ENCODE results near the gene XDH. TPM values are rescaled to one million over a fixed set of nuclear protein-coding genes. Genes with fewer than 3 reads are reported as not detected.
A peak's percentile ranks its signal among the peaks of the same experiment; 100 is the strongest.

Gene XDH
- total RNA-seq, 4 donors from 2014 or later = 0.76 to 2.1 (median 1.5) TPM

GRCh38 chr2:31406593-31407385 lies 7.8 kb downstream of the XDH start:
- no peak overlapping the region for H3K27ac ChIP-seq
- H3K4me3 ChIP-seq = no peak overlapping the region
- 89% methylated on average over 10 of the region's 10 CpGs for WGBS
- no peak for TF ChIP-seq EP300 (IDR thresholded peaks at IDR 0.05)
- no peak for TF ChIP-seq CTCF (IDR thresholded peaks at IDR 0.05)
- TF ChIP-seq POLR2AphosphoS5 (IDR thresholded peaks at IDR 0.05) = no peak
- TF ChIP-seq POLR2A (IDR thresholded peaks at IDR 0.05) = no peak
- no peaks in the 10 kb centered on the region for H3K4me1 ChIP-seq
- H3K27me3 ChIP-seq = no peaks in the 10 kb centered on the region
- H3K9me3 ChIP-seq = no peaks in the 10 kb centered on the region
- DNase-seq (ENCODE audit: low spot score in 2 of 2) = no peak
- H3K36me3 ChIP-seq = no peaks in the 10 kb centered on the region

GRCh38 chr2:31404827-31405226 lies 9.7 kb downstream of the XDH start:
- WGBS = 88% methylated on average over 4 of the region's 4 CpGs
- H3K27me3 ChIP-seq = no peaks in the 10 kb centered on the region
- H3K4me3 ChIP-seq = no peak overlapping the region
- no peaks in the 10 kb centered on the region for H3K36me3 ChIP-seq
- H3K4me1 ChIP-seq = no peaks in the 10 kb centered on the region
- no peak for TF ChIP-seq CTCF (IDR thresholded peaks at IDR 0.05)
- no peak for TF ChIP-seq EP300 (IDR thresholded peaks at IDR 0.05)
- no peak for TF ChIP-seq POLR2AphosphoS5 (IDR thresholded peaks at IDR 0.05)
- TF ChIP-seq POLR2A (IDR thresholded peaks at IDR 0.05) = no peak
- no peak overlapping the region for H3K27ac ChIP-seq
- DNase-seq (ENCODE audit: low spot score in 2 of 2) = no peak
- no peaks in the 10 kb centered on the region for H3K9me3 ChIP-seq

DNA sequence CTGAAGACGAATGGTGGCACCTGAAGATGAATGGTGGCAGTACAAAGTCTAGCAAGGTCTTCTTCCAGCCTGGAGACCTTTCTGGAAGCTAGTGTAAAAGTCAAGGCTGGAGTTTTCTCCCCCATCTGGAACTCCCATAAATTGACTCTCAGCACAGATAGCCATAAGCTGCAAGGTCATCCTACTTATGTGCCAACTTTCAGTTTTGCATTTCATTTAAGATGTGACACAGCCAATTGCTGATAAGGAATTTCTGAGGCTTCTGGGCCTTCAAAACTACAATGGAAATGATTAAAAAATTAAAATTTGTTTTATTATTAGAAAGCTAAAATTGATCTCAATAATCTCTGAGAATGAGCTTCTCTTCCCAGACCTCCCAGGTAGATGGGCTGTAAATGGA lies 10.2 kb downstream of the XDH start:
- Histone ChIP-seq H3K36me3 (no peaks in the 10 kb centered on the region), H3K27me3 (no peaks in the 10 kb centered on the region), H3K9me3 (no peaks in the 10 kb centered on the region), H3K4me3 (no peak overlapping the region), H3K27ac (no peak overlapping the region), H3K4me1 (no peaks in the 10 kb centered on the region)
- 80% methylated on average over 1 of the region's 1 CpG for WGBS
- TF ChIP-seq EP300 (IDR thresholded peaks at IDR 0.05) (no peak), CTCF (IDR thresholded peaks at IDR 0.05) (no peak), POLR2AphosphoS5 (IDR thresholded peaks at IDR 0.05) (no peak), POLR2A (IDR thresholded peaks at IDR 0.05) (no peak)
- DNase-seq (ENCODE audit: low spot score in 2 of 2) = no peak

DNA sequence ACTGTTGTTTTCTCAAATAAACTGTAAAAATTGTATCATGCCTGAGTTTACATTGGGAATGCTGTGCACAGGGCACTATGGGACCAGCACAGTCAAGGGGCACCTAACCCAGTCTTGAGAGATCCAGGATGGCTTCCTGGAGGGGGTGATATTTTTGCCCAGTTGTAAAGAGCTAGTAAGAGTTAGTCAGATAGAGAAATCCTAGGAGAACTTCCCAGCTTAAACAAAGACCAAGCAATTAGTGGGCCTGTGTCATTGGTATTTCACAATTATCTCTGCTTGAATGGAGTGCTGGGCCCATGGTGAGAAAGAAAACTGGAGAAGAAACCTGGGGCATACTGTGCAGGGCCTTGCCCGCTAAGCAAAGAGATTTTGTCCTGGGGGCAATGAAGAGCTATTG lies 12.2 kb downstream of the XDH start:
- Histone ChIP-seq H3K4me3 (no peak overlapping the region), H3K27ac (no peak overlapping the region), H3K27me3 (no peaks in the 10 kb centered on the region), H3K9me3 (no peaks in the 10 kb centered on the region), H3K36me3 (no peaks in the 10 kb centered on the region), H3K4me1 (no peaks in the 10 kb centered on the region)
- TF ChIP-seq POLR2A (IDR thresholded peaks at IDR 0.05) = no peak
- no peak for TF ChIP-seq CTCF (IDR thresholded peaks at IDR 0.05)
- no peak for TF ChIP-seq EP300 (IDR thresholded peaks at IDR 0.05)
- no peak for TF ChIP-seq POLR2AphosphoS5 (IDR thresholded peaks at IDR 0.05)
- WGBS = 46% methylated on average over 1 of the region's 1 CpG
- DNase-seq (ENCODE audit: low spot score in 2 of 2) = no peak

DNA sequence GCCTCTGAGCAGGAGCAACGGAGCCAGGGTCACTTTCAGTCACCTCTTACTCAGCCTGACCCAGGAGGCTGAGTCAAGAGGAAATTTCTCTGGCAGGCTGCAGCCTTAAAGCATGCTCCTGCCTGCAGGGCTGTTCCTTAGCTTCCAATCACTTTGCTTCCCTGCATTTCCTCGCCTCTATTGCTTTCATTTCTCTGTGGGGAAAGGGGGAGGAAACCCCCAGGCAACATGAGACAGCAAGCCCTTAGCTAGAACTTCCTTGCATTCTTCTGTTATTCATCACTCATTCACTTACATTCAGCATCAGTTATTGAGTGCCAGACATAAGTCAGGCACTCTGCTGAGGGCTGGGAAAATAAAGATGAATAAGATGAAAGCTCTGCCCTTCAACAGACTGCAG lies 13.0 kb downstream of the XDH start:
- H3K4me3 ChIP-seq = no peak overlapping the region
- TF ChIP-seq POLR2A (IDR thresholded peaks at IDR 0.05) (no peak), POLR2AphosphoS5 (IDR thresholded peaks at IDR 0.05) (peak in 1 of 3 donors; percentile 36)
- H3K36me3 ChIP-seq = no peaks in the 10 kb centered on the region
- 29% methylated on average over 2 of the region's 2 CpGs for WGBS
- H3K4me1 ChIP-seq = no peaks in the 10 kb centered on the region
- H3K27ac ChIP-seq = no peak overlapping the region
- H3K27me3 ChIP-seq = no peaks in the 10 kb centered on the region
- DNase-seq (ENCODE audit: low spot score in 2 of 2) = no peak
- H3K9me3 ChIP-seq = no peaks in the 10 kb centered on the region

Data from suprapubic skin (tissue), 4 donors.